GM18520 (cell line): ENCODE data around the gene ARHGEF1.
A peak's percentile ranks its signal among the peaks of the same experiment; 100 is the strongest.

Experiments used
- ATAC-seq: cut with Tn5 transposase; IDR thresholded peaks from one replicate; pipeline ENCODE4 v1.9.1; 2021; ENCODE audit not compliant: unreplicated experiment

The ARHGEF1 gene, protein sequence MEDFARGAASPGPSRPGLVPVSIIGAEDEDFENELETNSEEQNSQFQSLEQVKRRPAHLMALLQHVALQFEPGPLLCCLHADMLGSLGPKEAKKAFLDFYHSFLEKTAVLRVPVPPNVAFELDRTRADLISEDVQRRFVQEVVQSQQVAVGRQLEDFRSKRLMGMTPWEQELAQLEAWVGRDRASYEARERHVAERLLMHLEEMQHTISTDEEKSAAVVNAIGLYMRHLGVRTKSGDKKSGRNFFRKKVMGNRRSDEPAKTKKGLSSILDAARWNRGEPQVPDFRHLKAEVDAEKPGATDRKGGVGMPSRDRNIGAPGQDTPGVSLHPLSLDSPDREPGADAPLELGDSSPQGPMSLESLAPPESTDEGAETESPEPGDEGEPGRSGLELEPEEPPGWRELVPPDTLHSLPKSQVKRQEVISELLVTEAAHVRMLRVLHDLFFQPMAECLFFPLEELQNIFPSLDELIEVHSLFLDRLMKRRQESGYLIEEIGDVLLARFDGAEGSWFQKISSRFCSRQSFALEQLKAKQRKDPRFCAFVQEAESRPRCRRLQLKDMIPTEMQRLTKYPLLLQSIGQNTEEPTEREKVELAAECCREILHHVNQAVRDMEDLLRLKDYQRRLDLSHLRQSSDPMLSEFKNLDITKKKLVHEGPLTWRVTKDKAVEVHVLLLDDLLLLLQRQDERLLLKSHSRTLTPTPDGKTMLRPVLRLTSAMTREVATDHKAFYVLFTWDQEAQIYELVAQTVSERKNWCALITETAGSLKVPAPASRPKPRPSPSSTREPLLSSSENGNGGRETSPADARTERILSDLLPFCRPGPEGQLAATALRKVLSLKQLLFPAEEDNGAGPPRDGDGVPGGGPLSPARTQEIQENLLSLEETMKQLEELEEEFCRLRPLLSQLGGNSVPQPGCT

DNA sequence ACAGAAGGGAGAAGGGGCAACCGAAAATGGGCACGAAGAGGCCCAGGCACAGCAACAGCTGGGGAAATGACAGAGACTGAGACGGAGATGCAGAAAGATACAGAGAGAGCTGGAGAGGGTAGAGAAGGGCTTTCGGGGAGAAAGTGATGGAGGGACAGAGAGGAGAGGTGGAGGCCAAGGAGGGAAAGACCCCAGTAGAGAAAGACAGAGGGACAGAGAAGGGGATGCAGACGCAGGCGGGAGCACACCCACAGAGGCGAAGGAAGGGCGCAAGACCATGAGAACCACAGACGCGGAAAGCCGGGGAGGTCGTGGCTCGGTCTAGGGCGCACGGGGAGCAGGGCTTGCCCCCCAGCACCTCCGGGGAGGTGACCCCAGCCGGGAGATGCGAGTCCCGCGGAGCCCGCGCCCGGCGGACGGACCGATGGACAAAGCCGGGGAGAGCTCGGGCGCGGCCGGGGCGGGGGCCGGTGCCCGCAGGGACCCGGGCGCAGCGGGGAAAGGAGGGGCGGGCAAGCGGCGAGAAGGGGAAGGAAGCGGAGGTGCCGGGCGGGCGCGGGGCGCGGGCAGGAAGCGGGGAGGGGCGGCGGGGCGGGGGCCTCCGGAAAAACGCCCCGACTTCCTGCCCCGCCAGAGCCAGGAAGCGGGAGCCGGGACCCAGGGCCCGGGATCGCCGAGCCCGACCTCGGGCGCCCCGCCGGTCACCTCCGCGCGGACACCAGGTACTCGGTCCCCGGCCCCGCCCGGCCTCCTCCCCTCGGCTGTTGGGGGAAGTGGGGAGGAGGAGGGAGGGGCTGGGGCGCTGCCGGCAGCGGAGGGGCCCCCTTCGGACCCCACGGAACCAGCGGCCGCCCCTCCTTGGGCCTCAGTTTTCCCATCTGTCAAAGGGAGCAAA, at the start of gene ARHGEF1:
Gene ARHGEF1 (plus strand): TSS at position 617 of the 895 bp plus-strand sequence. CDS start 4,899 bp downstream, outside the sequence.
- ATAC-seq: no peak

DNA sequence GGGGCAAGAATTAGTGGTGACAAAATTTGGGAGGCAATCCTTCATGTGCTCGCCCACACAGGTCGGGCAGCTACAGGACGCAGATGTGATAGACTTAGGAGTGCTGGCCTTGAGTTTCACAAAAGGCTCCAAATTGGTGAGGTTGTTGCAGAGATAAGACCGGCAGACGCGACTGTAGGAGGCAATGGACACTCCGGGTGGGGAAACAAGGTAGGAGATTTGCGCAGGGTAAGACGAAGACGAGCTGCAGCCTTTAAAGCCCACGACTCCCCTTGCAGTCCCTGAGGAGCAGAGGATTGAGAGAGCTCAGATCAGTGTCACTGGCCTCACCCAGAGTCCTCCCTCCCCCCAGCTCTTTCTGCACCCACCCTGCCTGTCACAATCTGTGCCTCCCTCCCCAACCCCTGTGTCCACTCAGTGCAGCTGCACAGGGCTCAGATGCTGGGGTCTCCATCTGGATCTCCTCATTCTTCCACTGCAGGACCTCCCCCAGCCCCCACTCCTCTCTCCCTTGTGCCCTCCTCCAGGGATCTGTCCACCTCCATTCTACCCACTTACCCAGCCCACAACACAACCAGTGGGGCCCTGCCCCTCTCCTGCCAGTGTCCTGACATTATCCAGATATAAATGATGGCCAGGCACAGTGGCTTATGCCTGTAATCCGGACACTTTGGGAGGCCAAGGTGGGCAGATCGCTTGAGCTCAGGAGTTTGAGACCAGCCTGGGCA, 44.8 kb upstream of the ARHGEF1 start:
- ATAC-seq: no peak

DNA sequence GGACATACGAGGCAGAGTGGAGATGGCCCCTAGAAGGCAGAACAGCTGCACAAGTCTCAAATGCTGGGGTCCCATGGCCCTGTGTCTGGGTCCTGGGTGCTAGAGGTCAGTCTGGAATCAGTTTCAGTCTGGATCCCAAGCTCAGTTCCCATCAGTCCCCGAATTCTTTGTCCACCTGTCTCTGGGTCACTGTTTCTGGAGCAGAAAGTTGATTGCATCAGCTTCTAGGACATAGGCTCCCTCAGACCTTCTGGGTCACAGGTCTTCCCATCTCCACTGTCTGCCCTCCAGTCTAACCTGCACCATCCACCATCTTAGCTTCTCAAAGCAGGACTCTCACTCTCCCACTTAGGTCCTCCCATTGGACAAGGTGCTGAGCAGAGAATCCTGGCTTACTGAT, 43.8 kb upstream of the ARHGEF1 start:
- ATAC-seq: no peak

DNA sequence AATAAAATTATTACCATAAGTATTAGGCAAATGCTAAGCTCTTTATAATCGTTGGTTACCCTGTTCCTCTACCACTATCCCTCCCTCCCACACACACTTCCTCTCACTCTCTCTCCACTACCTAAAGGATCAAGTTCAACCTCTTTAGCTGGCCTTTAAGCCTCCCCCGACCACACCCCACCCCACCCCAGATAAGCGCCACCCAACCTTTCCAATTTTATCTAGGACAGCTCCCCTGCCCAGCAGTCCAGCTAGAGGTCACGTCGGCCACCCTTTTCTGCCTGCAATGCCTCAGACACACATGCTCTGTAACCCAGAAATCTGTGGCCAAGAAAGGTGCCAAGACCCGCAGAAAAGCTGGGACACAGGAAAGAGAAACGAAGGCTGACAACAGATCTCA, 39.6 kb upstream of the ARHGEF1 start:
- ATAC-seq: no peak

DNA sequence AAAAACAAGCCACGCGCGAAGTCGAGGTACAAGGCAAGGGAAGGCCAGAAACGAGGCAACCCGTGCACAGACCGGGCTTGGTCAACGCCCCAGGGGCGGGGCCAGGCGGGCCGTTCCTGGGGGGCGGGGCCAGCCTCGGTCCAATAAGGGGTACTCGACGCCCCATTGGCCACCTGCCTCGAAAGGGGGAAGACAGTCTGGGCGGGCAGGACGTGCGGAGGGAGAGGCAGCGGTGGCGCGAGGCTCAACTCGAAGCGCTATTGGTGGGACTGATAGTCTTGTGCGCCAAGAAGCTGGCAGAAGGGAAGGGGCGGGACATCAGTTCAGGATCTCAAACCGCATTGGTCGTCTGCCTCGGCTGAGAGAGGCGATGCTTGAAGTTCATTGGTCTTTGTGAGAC, 38.4 kb upstream of the ARHGEF1 start, which contains the start of gene LYPD4:
Gene LYPD4 (minus strand): TSS at position 83 of the 400 bp plus-strand sequence. CDS start 5,398 bp downstream, outside the sequence.
- ATAC-seq: no peak

DNA sequence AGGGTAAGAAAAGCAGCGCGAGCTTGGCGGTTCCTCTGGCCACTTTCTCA, 38.2 kb upstream of the ARHGEF1 start, which contains the start of gene DMRTC2:
Gene DMRTC2 (plus strand): TSS at position 42 of the 50 bp plus-strand sequence. CDS start 2,387 bp downstream, outside the sequence.
- no peak for ATAC-seq

DNA sequence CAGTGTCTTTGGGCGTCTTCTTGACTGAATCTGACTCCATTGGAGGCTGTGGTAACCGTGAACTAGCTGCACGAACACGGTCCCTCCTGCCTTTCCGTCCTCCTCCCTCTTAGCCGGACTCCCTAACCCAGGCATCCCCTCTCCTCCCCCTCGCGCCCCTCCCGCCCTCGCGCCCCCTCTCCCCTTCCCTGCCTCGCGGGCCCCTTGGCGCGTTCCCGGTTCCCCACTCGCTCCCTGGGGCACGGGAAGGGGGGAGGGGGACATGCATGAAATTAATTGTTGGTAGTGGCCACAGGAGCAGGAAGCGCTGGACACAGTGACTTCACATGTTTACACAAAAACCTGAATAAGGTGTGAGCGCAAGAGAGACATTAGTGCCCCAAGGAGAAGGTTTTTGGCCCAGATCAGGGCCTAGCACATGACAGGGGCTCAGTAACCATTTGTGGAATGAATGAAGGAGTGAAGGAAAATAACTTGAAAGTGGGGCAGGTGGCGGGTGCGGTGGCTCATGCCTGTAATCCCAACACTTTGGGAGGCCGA, 37.9 kb upstream of the ARHGEF1 start:
- ATAC-seq: no peak

DNA sequence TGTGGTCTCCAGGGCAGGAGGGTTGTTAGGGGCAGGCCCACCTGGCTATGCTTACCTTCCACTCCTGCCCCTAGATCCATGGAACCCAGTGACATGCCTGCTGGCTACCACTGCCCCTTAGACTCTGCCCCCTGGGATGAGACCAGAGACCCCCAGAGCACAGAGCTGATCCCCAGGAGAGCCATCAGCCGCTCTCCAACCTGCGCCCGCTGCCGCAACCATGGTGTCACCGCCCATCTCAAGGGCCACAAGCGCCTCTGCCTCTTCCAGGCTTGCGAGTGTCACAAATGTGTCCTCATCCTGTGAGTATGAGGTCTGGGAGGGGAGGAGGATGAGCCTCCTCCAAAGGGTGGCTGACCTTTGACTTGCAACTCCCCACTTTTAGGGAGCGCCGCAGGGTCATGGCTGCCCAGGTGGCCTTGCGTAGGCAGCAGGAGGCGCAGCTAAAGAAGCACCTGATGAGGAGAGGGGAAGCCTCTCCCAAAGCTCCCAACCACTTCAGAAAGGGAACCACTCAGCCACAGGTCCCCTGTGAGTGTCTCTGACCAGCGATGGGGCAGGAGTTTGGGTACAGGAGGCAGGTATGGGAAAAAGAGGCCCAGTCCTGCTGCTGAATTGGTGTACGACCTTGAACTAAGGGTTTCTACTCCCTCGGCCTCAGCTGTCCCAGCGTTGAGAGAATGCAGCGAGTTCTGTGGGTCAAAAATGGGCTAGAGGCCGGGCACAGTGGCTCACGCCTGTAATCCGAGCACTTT, 35.5 kb upstream of the ARHGEF1 start:
- ATAC-seq: no peak

DNA sequence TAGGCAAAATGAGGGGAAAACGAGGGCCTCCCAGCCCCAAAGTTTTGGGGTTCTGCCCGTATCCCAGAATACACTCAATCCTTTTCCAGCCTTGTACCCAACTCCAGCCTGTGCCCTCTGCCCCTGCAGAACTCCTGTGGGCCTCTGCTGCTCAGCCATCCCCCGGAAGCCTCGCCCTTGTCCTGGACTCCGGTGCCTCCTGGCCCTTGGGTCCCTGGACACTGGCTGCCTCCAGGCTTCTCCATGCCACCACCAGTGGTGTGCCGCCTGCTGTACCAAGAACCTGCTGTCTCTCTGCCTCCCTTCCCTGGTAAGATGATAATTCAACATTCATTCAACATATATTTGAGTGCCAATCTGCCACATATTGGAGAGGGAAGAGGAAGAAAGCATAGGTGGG, 34.3 kb upstream of the ARHGEF1 start:
- no peak for ATAC-seq

DNA sequence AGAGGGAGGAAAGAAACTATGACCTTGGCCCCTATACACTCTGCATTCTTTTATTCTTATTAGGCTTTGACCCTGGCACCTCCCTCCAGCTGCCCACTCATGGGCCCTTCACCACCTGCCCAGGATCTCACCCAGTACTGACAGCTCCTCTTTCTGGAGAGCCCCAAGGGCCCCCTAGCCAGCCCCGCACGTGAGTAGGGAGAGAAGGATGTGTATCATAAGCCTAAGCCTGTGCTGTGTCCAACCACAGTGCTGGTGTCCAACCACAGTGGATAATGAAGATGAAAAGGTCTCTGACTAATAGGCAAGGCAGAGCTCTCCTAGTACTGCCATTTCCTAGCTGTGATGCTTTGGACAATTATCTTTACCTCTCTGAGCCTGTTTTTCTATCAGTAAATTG, 33.9 kb upstream of the ARHGEF1 start:
- ATAC-seq: no peak

DNA sequence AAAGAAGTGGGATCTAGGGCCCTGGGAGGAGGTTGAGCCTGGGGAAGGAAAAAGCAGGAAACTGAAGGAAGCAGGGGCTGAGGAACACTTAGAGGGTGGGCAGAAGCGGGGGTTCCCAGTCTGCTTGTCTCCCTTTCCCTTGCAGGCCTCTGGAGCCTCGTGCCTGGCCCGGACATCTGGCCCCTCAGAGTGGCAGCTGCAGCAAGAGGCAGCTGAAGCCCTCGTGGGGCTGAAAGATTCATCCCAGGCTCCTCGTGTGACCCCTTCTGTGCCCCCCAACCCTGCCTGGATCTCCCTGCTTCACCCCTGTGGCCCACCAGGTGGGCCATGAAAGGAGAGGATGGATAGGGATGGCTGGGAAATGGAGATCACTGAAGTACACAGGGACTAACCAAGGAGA, 32.6 kb upstream of the ARHGEF1 start:
- ATAC-seq: no peak

DNA sequence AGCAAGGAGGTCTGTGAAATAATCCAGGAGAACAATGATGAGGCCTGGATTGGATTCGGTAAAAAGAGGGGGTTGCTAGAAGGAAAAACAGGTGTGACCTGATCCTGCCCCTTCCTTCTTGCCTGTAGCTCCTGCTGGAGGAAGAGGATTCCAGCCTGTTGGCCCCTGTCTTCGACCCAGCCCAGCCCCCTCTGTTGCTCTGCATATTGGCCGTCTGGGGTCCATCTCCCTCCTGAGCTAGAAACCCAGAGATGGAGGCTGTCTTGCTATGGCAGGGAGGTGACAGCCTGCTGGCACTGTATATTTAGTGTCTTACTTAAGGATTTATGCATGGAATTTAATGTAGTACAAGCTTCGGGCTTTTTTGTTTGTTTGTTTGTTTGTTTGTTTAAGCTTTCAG, 31.5 kb upstream of the ARHGEF1 start:
- ATAC-seq: no peak

DNA sequence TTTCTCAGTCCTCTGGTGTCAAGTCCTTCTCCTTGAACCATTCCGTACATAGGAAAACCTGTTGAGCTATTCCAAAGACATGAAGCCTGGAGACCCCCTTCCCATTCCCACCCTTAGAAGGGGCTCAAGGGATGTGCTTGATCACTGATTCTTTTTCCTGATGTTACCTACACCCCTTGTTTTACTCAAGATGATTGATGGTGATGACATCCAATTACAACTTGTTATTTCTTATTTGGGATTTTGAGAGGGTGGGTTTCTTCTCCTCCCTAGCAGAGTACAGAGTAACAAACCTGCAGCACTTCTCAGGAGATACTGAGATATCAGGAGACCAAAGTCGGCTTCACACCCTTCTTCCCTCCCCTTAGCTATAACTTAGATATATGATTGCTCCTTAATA, 29.6 kb upstream of the ARHGEF1 start:
- no peak for ATAC-seq

DNA sequence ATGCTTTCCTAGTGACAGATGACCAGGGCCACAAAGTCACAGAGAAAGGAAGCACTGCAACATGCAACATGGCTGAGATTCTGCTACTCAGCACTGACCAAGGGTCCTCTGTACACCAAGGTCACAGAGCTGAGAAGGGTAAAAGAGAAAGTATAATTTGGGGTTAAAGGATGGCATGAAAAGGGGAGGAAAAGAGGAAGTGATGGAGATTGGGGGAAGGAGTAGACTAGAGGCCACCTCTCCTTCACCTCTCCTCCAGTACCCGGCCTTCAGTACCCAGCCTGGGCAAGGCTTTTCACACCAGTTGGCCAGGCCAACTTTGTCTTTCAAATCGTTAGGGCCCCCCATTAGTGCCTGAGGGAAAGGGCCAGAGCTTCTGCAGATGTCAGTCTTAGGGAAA, 29.2 kb upstream of the ARHGEF1 start:
- ATAC-seq: no peak

DNA sequence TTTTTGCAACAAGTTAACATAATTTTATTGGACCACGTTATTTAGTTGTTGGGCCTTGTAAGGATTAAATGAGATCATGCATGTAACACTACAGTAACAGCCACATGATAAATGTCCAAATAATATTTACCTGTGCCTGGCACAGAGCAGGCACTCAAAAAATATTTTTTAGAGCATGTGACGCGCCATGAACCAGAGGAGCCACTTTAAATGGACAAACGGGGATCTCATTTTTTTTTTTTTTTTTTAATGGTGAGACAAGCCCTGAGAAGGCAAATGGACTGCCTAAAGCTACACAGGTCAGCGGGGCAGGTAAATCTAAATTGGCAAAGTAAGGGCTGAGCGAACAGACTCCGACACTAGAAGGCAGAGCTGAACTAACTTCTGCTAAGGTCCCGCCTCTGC, 23.8 kb upstream of the ARHGEF1 start:
- no peak for ATAC-seq

DNA sequence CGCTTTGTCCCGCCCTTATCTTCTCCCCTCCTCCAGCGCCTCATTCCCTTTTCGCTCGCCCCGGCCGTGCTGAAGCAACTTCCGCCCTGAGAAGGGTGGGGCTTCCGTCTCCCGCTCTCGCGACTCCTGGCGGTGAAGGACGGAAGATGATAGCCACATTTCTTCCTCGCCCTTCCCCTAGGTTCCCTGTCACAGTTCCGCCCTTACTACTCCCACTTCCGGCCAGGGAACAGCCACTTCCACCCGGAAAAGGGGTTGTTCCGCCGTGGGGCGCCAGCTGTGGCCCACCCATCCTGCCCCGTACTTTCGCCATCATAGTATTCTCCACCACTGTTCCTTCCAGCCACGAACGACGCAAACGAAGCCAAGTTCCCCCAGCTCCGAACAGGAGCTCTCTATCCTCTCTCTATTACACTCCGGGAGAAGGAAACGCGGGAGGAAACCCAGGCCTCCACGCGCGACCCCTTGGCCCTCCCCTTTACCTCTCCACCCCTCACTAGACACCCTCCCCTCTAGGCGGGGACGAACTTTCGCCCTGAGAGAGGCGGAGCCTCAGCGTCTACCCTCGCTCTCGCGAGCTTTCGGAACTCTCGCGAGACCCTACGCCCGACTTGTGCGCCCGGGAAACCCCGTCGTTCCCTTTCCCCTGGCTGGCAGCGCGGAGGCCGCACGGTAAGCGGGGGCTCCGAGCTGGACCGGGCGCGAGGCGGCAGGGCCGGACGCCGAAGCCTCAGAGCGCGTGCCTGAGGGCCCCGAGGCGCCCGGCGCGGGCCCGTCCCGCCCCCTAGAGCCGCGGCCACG, 23.2 kb upstream of the ARHGEF1 start, which contains the start of gene RPS19:
Gene RPS19 (plus strand): TSS at position 638 of the 801 bp plus-strand sequence. CDS start 520 bp downstream, outside the sequence.
- ATAC-seq: peak; percentile 75

DNA sequence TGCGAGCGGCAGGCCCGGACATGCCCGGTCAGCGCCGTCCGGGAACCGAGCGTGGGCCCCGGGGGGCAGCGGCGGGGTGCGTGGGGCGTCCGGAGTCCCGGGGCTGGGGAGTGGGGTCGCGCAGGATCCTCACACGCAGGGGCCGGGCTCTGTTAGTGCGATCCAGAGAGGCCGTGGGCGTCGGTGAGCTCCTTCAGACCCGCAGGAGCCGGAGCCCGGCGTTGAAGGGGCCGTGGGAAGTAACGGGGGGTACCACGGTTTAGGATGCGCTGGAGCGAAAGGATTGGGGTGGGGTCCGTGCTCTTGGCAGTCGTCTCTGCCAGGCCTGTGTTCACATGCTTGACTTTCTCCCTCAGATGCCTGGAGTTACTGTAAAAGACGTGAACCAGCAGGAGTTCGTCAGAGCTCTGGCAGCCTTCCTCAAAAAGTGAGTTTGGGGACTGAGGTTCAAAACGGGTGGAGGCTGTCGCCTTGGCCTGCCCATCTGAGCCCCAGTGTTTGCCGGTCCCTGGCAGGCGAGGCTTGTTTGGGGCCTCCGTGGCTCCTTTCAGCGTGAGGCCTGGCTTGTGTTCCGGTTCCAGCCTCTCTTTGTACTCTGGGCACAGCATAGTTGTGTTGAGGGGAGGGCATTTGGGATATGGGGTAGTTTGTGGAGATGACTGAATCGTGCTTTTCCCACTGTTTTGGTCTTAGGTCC, 22.4 kb upstream of the ARHGEF1 start:
- no peak for ATAC-seq

DNA sequence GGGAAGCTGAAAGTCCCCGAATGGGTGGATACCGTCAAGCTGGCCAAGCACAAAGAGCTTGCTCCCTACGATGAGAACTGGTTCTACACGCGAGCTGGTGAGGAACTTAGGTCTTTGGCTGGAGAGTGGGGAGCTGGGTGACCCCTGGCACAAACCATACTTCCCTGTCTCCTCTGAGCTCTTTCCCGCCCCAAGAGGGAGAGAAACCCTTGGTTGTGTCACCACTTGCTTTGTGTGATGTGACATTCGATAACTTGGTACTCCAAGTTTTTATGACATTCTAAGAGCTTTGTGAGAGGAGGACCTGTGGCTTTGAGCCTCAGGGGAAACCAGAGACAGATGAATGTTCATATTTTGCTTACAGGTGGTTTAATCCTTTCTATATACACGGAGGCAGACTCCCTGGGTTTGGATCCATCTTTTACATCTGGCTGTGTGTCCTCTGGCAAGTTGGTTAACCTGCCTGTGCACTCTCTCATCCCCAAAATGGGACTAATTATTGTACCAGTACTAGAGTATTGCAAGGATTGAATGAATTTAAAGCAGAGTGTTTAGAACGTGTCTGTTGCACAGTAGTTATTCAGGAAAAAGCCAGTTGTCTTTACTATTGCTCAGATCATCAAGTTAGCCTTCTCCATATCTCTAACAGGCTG, 21.7 kb upstream of the ARHGEF1 start:
- ATAC-seq: no peak
